AG04449 (cell line): ENCODE measurements around the gene GAS2L2.

Experiments
- CTCF ChIA-PET: fragments of 350-600 bp; formaldehyde crosslinking; extraction: SDS; loops from one replicate; lab custom pipeline; 2021; ENCODE audit warnings: antibody characterized with exemption; lab: Yijun Ruan, JAX
- POLR2A ChIA-PET: fragments of 400-600, 350-600 bp; formaldehyde crosslinking; extraction: SDS; loops from one replicate; lab custom pipeline; 2020; ENCODE audit warnings: antibody characterized with exemption, inconsistent platforms; lab: Yijun Ruan, JAX
- DNase-seq: peaks from one replicate; pipeline ENCODE4 v3.0.0-alpha.2; 2010; ENCODE audit warnings: low read depth, low spot score
- H3K4me3 ChIP-seq: 2 replicates; pipeline ENCODE4 v1.5.1; 2011; ENCODE audit warnings: low read depth, mild to moderate bottlenecking, control low read depth, low read length
- TF ChIP-seq, protein P1 (sequence below): IDR thresholded peaks from one replicate; pipeline ENCODE4 v1.5.1; 2011; ENCODE audit warnings: mild to moderate bottlenecking, moderate library complexity, low read length, control low read depth, inconsistent platforms; ENCODE audit not compliant: insufficient read depth; ENCODE audit errors: missing control alignments

GAS2L2 gene

DNA sequence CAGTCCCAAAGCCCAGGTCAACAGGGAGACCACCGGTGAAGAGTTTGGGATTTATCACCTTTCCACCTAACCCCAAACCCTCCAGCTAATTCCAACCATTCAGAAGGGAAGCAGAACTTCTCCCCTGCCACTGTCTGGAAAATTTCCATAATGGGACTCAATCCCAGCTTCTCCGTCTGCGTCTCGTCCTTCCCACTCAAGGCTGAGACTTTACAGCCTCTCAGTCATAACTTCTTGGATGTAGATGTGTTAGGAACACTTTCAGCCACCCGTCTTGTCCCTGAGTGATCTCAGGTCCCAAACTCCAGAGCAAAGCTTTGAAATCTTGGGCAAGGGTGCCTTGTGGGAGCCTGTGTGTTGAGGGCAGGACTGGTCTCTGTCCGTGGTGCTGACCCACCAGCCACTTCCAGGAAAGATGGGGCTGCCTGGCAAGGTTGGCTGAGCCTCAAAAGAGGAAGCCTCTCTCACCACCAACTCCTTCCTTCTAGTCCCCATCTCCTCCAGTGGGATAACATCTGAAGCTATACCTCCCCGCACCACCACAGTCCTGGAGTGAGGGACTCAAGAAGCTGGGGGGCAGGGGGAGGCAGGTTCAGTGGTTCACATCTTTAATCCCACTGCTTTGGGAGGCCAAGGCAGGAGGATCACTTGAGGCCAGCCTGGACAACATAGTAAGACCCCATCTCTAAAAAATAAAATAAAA is 9.3 kb downstream of the GAS2L2 start:
- TF ChIP-seq, protein P1, sequence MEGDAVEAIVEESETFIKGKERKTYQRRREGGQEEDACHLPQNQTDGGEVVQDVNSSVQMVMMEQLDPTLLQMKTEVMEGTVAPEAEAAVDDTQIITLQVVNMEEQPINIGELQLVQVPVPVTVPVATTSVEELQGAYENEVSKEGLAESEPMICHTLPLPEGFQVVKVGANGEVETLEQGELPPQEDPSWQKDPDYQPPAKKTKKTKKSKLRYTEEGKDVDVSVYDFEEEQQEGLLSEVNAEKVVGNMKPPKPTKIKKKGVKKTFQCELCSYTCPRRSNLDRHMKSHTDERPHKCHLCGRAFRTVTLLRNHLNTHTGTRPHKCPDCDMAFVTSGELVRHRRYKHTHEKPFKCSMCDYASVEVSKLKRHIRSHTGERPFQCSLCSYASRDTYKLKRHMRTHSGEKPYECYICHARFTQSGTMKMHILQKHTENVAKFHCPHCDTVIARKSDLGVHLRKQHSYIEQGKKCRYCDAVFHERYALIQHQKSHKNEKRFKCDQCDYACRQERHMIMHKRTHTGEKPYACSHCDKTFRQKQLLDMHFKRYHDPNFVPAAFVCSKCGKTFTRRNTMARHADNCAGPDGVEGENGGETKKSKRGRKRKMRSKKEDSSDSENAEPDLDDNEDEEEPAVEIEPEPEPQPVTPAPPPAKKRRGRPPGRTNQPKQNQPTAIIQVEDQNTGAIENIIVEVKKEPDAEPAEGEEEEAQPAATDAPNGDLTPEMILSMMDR = no peak
- POLR2A ChIA-PET = interaction anchor here (0.9 to 1.4 kb wide), 2 partner anchors 12 to 131 kb away, joined by 3 to 4 read pairs; partner anchors contain the start of gene RASL10B
- CTCF ChIA-PET = interaction anchor here (0.7 to 12.9 kb wide), 11 partner anchors 6 to 205 kb away, joined by 3 to 565 read pairs (median 5); partner anchors contain the start of gene RASL10B
- H3K4me3 ChIP-seq = no peak overlapping the region
- no peak for DNase-seq

DNA sequence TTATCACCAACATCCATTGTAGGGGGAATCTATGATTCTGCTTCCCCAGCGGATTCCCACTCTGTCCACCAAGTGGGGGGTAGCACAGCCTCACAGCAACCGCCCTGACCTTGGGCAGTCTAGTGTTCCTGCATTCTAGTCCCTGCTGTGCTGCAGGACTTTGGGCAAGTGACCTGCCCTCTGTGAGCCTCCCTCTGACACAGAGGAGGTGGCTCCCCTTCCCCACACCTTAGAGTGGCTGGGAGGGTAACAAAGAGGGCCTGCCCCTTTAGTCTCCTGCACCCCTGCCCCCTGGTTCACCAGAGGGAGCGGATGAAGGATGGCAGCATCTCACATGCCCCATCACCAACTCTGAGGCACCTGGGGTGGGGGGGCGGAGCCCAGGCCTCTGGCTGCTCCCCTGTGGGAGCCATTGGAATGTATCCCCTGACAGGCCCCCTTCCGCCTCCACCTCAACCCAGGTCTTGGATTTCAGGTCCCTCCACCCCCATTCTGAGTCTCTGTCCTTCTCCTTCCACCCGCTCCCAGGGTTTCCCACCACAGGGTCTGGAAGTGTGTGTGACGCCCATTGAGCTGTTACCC is 10.1 kb downstream of the GAS2L2 start:
- CTCF ChIA-PET = interaction anchor here (1.0 to 12.9 kb wide), 7 partner anchors 5 to 138 kb away, joined by 3 to 565 read pairs (median 7); partner anchors contain the start of gene RASL10B
- POLR2A ChIA-PET = interaction anchor here (0.9 to 1.4 kb wide), 2 partner anchors 11 to 130 kb away, joined by 3 to 4 read pairs; partner anchors contain the start of gene RASL10B
- no peak overlapping the region for H3K4me3 ChIP-seq
- no peak for DNase-seq
- TF ChIP-seq, protein P1 = no peak

DNA sequence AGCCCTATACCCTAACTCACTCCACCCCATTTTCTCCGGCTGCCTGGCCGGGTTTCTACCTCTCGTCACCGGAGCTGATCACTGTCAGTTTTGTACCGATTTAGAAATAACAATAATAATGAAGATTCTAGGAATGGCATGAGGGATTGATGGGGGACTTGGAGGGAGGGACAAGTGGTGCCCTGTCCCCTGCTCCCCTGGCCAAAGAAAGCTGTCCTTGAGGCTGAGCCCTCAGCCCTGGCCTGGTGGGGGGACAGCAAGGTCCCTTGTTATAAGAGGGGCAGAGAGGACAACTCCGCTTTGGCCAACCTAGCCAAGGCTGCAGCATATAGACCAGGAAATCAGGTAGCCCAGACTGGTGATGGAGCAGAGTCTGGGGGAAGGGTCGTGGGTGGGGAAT is 10.5 kb downstream of the GAS2L2 start:
- CTCF ChIA-PET = interaction anchor here (1.0 to 12.9 kb wide), 3 partner anchors 23 to 127 kb away, joined by 3 to 565 read pairs (median 96); no protein-coding TSS in a partner anchor
- no peak overlapping the region for H3K4me3 ChIP-seq
- POLR2A ChIA-PET = no interaction called here
- DNase-seq = no peak
- TF ChIP-seq, protein P1 = no peak

DNA sequence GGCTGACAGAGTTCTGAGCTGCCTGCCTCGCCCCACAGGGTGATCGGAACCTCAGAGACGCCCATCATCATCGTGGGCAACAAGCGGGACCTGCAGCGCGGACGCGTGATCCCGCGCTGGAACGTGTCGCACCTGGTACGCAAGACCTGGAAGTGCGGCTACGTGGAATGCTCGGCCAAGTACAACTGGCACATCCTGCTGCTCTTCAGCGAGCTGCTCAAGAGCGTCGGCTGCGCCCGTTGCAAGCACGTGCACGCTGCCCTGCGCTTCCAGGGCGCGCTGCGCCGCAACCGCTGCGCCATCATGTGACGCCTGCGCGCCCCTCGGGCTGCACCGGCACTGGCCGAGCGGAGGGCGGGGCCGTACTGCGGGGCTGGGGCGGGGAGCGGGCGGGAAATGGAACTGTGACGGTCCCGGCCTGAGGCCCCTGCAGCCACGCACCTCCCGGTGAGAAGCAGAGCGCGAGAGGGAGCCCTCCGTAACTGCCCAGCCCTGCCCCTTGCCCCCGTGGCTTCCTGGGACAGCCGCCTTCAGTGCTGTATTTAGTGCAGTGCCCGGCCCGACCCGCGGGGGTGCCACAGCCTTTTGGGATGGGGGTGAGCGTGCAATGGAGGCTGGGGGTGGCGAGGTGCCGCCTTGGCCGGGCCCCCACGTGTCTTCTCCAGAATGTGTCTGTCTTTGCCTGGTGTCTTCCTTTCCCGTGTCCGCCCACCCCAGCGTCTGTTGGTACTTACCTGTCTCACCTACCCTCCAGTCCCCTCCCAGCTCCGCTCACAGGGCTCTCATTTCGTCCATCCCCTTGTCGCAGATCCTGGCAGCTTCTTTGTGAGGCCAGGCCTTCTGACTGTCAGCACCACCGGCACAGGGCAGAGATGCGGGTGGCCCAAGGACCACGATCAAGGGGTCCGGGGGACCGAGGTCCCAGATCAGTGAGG is 11.8 kb downstream of the GAS2L2 start:
- TF ChIP-seq, protein P1 = no peak
- CTCF ChIA-PET = interaction anchor here (0.9 to 12.9 kb wide), 4 partner anchors 5 to 126 kb away, joined by 3 to 565 read pairs (median 27); no protein-coding TSS in a partner anchor
- no peak for DNase-seq
- H3K4me3 ChIP-seq = peak overlapping the region; percentile 1; the same call in 1 of the 2 replicates
- POLR2A ChIA-PET = no interaction called here

DNA sequence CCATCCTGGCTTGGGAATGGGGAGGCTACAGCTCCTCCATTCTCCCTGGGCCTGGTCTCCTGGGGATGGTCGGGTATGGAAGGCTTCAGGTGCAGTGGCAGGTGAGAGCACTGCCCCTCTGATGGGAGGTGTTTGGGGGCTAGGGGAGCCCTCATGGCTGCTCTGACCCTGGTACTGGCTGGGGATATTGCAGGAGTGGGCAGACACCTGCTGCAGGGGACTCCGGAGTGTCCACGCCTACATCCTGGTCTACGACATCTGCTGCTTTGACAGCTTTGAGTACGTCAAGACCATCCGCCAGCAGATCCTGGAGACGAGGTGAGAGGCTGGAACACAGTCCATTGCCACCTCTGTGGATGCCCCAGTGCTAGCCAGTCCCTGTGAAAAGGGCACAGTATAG is 12.8 kb downstream of the GAS2L2 start:
- DNase-seq = no peak
- TF ChIP-seq, protein P1 = no peak
- no peak overlapping the region for H3K4me3 ChIP-seq
- ChIA-PET POLR2A (no interaction called here), CTCF (interaction anchor here (0.7 to 6.5 kb wide), 4 partner anchors 7 to 126 kb away, joined by 3 to 51 read pairs (median 9); partner anchors contain the start of gene TAF15)
